Measurements from ENCODE around the gene BATF.
"Not testable (repeated sequence)": the region's sequence is repeated elsewhere in the genome, so short reads cannot be mapped to it uniquely, and the experiment has no call there.

The BATF gene, protein sequence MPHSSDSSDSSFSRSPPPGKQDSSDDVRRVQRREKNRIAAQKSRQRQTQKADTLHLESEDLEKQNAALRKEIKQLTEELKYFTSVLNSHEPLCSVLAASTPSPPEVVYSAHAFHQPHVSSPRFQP

DNA sequence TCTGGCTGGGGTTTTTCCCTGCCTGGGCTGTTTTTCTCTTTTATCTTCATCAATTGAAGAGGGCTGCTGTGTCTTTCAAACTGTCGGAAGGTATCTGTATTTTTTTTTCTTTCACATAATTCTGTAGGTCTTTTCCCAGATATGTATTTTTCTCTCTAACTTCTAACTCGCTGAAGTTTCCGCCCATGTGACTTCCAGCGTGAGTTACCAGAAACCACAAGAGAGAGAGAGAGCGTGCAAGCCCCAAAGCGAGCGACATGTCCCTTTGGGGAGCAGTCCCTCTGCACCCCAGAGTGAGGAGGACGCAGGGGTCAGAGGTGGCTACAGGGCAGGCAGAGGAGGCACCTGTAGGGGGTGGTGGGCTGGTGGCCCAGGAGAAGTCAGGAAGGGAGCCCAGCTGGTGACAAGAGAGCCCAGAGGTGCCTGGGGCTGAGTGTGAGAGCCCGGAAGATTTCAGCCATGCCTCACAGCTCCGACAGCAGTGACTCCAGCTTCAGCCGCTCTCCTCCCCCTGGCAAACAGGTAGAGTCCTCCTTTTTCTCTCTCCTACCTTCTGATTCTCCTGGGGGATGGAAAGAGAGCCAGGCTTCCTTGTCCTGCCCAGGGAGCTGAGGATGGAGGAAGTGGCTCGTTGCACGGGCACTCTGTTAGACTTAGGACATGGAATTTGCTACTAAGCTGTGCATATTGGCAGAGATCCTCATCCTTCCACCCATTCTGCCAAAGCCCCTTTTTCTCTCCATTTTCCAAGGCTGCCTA lies at the start of gene BATF:
BATF (plus strand) TSS at position 246 of the 759 bp plus-strand sequence; CDS start at position 460, 214 bp downstream.
- Histone ChIP-seq H3K27ac (ENCODE audit: low read depth, low read length) (no peak within 1 kb of the TSS), H3K4me3 (ENCODE audit: low read depth in 1 of 2, low read length in 2 of 2) (peak within 1 kb of the TSS in 1 of 2 donors; percentile 24), H3K27me3 (ENCODE audit: control insufficient read depth in 1 of 2, insufficient read depth in 2 of 2, low read length in 2 of 2) (no peaks in the 10 kb centered on the region), H3K4me1 (ENCODE audit: insufficient read depth, low read length) (no peaks in the 10 kb centered on the region), H3K9me3 (ENCODE audit: low read length) (no peaks in the 10 kb centered on the region), H3K36me3 (ENCODE audit: insufficient read depth, low read length) (no peaks in the 10 kb centered on the region), H3K9ac (ENCODE audit: low read length) (no peak within 1 kb of the TSS)

DNA sequence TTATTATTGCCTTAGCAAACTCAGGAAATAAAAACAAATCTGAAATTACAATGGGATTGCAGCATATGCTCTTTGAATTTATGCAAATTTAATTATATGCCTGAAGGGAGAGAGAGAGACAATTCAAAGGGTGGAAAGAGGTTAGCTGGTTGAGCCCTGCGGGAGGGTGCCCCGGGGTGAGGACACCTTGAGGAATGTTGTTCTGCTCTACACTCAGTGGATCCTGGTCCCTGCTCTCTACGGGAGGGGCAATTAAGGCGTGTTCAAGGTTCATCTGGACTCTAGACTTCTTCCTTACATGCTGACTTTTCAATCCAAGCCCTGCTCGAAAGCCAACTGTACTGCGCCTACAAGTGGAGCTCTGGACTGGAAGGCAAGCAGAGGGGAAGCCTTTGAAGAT lies 48.1 kb upstream of the BATF start:
- H3K27me3 ChIP-seq (ENCODE audit: control insufficient read depth in 1 of 2, insufficient read depth in 2 of 2, low read length in 2 of 2); H3K4me3 ChIP-seq (ENCODE audit: low read depth in 1 of 2, low read length in 2 of 2); H3K9ac ChIP-seq (ENCODE audit: low read length); H3K27ac ChIP-seq (ENCODE audit: low read depth, low read length); H3K9me3 ChIP-seq (ENCODE audit: low read length): not testable (repeated sequence)
- Histone ChIP-seq H3K4me1 (ENCODE audit: insufficient read depth, low read length) (peaks cover 33% of the 10 kb centered on the region), H3K36me3 (ENCODE audit: insufficient read depth, low read length) (peaks cover 28% of the 10 kb centered on the region)

DNA sequence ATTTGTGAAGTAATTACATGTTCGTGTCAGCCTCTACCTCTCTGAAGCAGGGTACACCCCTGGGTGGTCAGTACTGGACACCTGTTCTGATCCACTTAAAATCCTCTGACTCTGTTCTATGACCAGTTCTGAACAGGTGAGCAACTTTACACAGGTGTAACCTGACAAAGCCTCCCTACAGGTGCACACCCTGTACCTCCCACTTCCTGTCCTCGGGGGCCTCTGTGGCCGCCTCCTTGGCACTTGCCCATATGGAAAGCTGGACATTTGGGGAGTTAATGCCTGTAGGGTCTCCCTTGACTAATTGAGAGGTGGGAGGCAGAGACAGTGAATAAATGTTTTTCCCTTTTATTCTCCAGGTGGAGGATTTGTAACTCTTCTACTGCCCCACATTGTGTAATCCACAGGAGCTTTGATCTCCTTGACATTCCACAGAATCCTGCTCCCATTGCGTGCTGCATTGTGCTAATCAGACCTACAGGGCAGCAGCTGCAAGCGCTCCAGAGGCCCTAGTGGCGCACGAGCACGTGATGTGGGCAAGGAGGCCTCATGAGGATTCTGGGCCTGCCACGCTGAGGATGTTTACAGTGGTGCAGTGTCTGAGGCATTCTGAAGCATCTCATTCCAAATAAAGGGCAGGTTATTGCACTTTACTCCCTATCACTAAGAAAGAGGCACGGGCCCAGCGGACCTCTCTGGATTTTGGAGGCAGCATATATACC lies 45.8 kb upstream of the BATF start:
- H3K27ac ChIP-seq (ENCODE audit: low read depth, low read length): no peak overlapping the region
- H3K4me3 ChIP-seq (ENCODE audit: low read depth in 1 of 2, low read length in 2 of 2): no peak overlapping the region
- H3K27me3 ChIP-seq (ENCODE audit: control insufficient read depth in 1 of 2, insufficient read depth in 2 of 2, low read length in 2 of 2): no peaks in the 10 kb centered on the region
- H3K9ac ChIP-seq (ENCODE audit: low read length): no peak overlapping the region
- peaks cover 12% of the 10 kb centered on the region for H3K4me1 ChIP-seq (ENCODE audit: insufficient read depth, low read length)
- peaks cover 10% of the 10 kb centered on the region for H3K36me3 ChIP-seq (ENCODE audit: insufficient read depth, low read length)
- H3K9me3 ChIP-seq (ENCODE audit: low read length): no peaks in the 10 kb centered on the region

DNA sequence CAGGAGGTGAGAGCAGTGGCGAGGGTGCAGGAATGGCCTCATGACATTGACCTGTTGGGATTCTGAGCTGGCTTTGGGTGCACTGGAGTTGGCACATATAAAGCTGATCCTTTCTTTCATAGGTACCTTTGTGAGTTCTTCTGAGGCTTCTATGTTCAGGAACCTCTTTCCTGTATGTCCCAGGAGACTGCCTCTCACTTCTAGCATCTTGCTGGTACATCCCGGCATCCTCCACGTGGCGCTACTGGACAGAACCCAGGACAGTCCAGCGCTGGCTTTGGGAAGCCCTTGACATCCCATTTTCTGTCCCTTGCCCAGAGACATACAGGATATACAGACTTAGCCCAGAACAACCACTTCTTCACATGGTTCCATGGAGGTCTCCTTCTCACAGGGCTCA lies 44.4 kb upstream of the BATF start:
- Histone ChIP-seq H3K36me3 (ENCODE audit: insufficient read depth, low read length) (no peaks in the 10 kb centered on the region), H3K9me3 (ENCODE audit: low read length) (no peaks in the 10 kb centered on the region), H3K27ac (ENCODE audit: low read depth, low read length) (no peak overlapping the region)

DNA sequence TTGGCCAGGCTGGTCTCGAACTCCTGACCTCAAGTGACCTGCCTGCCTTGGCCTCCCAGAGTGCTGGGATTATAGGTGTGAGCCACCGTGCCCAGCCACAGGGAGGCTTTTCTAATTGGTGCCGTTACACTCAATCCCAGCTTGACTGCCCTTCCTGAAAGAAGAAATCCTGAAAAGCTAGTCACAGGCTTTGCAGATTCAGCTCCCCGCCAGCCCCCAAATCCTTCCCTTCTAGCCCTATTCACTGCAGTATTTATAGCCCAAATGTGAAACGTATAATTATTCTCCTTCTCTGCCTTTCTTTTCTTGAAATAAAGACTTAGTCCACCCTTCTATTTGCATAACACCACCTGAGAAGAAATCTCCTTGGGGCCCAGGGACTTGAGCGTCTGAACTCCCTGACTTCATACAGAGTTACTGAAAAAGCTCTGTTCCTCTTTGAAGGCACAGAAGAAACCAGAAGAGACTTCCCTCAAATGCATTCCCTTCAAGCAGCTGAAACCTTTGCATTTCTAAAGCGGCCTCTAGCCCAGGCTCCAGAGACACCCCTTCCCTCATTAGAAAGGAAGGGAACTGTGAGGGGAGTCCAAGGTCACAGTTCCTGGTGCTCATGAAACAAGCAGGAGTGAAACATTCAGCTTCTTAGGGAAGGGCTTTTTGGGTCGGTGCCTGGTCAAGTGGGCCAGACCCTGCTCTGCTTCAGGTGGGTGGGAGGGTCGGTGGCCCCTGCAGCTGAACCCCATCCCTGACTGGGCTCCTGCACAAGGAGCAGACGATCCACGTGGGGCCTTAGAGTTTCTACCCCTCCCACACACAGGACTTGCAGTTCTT lies 42.3 kb upstream of the BATF start:
- no peak overlapping the region for H3K9ac ChIP-seq (ENCODE audit: low read length)
- H3K4me3 ChIP-seq (ENCODE audit: low read depth in 1 of 2, low read length in 2 of 2): no peak overlapping the region
- no peak overlapping the region for H3K27ac ChIP-seq (ENCODE audit: low read depth, low read length)
- peaks cover 12% of the 10 kb centered on the region for H3K4me1 ChIP-seq (ENCODE audit: insufficient read depth, low read length)
- H3K36me3 ChIP-seq (ENCODE audit: insufficient read depth, low read length): no peaks in the 10 kb centered on the region
- H3K27me3 ChIP-seq (ENCODE audit: control insufficient read depth in 1 of 2, insufficient read depth in 2 of 2, low read length in 2 of 2): no peaks in the 10 kb centered on the region
- no peaks in the 10 kb centered on the region for H3K9me3 ChIP-seq (ENCODE audit: low read length)

More for the DNA sequence above, 44.4 kb upstream of the BATF start:
- Histone ChIP-seq H3K9ac (ENCODE audit: low read length) (no peak overlapping the region), H3K4me1 (ENCODE audit: insufficient read depth, low read length) (peaks cover 12% of the 10 kb centered on the region), H3K27me3 (ENCODE audit: control insufficient read depth in 1 of 2, insufficient read depth in 2 of 2, low read length in 2 of 2) (no peaks in the 10 kb centered on the region), H3K4me3 (ENCODE audit: low read depth in 1 of 2, low read length in 2 of 2) (no peak overlapping the region)

DNA sequence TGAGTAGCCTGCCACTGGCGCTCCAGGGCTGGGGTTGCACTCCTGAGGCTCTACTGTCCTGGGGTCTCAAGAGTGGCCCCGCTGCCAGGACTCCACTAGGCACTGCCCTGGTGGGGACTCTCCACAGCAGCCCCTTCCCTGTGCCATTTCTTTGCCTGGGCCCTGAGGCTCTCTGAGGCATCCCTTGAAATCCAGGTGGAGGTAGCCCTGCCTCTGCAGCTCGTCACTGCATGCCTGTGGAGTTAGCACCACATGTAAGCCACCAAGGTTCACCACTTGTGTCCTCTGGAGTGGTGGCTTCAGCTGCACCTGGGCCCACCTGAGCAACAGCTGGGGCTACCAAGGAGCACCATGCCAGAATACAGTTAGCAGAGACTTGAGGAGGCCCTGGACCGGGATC lies 39.9 kb upstream of the BATF start:
- no peak overlapping the region for H3K4me3 ChIP-seq (ENCODE audit: low read depth in 1 of 2, low read length in 2 of 2)
- no peaks in the 10 kb centered on the region for H3K4me1 ChIP-seq (ENCODE audit: insufficient read depth, low read length)
- no peaks in the 10 kb centered on the region for H3K9me3 ChIP-seq (ENCODE audit: low read length)
- no peaks in the 10 kb centered on the region for H3K36me3 ChIP-seq (ENCODE audit: insufficient read depth, low read length)
- H3K27me3 ChIP-seq (ENCODE audit: control insufficient read depth in 1 of 2, insufficient read depth in 2 of 2, low read length in 2 of 2): no peaks in the 10 kb centered on the region
- H3K27ac ChIP-seq (ENCODE audit: low read depth, low read length): no peak overlapping the region
- H3K9ac ChIP-seq (ENCODE audit: low read length): no peak overlapping the region

DNA sequence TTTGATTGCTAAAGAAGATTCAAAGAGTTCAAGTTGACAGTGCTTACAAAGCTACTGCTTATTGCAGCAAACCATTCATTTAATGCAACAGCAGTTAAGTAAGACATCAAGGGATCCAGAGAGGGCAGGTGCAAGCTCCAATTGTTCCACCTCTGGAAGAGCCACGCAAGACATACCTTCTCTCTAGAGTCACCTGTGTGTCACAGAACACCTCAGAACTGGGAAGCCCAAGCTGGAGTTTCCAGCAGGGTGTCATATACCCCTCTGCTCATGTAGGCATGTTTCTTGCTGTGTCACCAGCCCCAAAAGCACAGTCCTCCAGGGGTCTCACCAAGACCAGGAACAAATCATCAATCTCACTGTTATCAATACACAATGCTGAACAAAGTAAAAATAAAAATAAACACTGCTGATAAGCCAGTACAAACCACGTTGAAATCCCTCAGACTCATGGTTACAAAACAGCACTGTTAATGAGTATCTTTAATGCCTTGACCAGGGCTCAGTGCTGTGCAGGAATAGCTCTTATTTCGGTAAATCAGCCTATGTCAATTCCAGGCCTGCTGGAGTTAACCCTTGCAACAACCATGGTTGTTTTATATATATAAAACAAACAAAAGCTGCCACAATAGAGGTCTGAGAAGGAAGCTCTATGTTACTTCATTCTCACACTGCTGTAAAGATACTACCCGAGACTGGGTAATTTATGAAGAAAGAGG lies 37.4 kb upstream of the BATF start:
- Histone ChIP-seq H3K4me3 (ENCODE audit: low read depth in 1 of 2, low read length in 2 of 2) (no peak overlapping the region), H3K9me3 (ENCODE audit: low read length) (no peaks in the 10 kb centered on the region), H3K36me3 (ENCODE audit: insufficient read depth, low read length) (no peaks in the 10 kb centered on the region), H3K4me1 (ENCODE audit: insufficient read depth, low read length) (no peaks in the 10 kb centered on the region), H3K27ac (ENCODE audit: low read depth, low read length) (no peak overlapping the region), H3K9ac (ENCODE audit: low read length) (no peak overlapping the region), H3K27me3 (ENCODE audit: control insufficient read depth in 1 of 2, insufficient read depth in 2 of 2, low read length in 2 of 2) (no peaks in the 10 kb centered on the region)

DNA sequence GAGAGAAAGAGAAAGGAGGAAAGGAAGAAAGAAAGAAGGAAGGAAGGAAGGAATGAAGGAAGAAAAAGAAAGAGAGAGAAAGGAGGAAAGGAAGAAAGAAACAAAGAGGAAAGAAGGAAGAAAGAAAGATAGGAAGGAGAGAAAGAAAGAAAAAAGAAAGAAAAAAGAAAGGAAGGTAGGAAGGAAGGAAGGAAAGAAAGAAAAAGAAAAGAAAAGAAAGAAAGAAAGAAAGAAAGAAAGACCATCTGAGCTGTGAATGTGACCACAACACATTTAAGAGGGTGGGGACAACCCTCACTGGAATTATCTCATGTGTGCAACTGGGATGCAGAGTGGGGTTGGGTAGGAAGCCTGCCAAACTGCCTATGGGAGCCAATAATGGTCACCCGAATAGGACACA lies 36.0 kb upstream of the BATF start:
- H3K27ac ChIP-seq (ENCODE audit: low read depth, low read length): no peak overlapping the region
- H3K9ac ChIP-seq (ENCODE audit: low read length): no peak overlapping the region
- no peaks in the 10 kb centered on the region for H3K36me3 ChIP-seq (ENCODE audit: insufficient read depth, low read length)
- H3K27me3 ChIP-seq (ENCODE audit: control insufficient read depth in 1 of 2, insufficient read depth in 2 of 2, low read length in 2 of 2): no peaks in the 10 kb centered on the region
- no peak overlapping the region for H3K4me3 ChIP-seq (ENCODE audit: low read depth in 1 of 2, low read length in 2 of 2)
- no peaks in the 10 kb centered on the region for H3K9me3 ChIP-seq (ENCODE audit: low read length)
- no peaks in the 10 kb centered on the region for H3K4me1 ChIP-seq (ENCODE audit: insufficient read depth, low read length)

DNA sequence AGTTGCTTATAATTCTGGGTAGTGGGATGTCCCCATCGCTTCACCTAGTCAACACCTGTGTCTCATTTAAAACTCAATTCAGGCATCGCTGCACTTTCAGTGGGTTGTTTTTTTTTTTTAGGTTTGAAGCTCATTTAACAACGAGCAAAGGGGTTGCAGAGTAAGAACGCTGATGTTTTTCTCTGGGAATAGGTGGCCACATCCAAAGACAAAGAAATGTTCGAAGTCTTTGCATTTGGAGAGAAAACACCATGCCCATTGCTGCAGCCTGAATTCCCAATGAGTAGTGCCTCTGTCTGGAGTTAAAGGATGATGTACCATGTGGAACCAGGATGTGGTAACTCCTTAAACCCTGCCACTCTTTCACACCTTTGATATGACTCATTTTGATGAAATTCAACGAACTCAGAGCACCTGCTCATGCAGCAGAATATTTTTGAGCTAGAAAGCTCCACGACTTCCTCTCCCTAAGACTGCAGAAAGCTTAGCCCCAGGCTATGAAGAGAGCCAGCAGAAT lies 35.1 kb upstream of the BATF start:
- H3K9me3 ChIP-seq (ENCODE audit: low read length): no peaks in the 10 kb centered on the region
- no peaks in the 10 kb centered on the region for H3K4me1 ChIP-seq (ENCODE audit: insufficient read depth, low read length)
- H3K9ac ChIP-seq (ENCODE audit: low read length): no peak overlapping the region
- H3K36me3 ChIP-seq (ENCODE audit: insufficient read depth, low read length): no peaks in the 10 kb centered on the region
- H3K27ac ChIP-seq (ENCODE audit: low read depth, low read length): no peak overlapping the region
- no peaks in the 10 kb centered on the region for H3K27me3 ChIP-seq (ENCODE audit: control insufficient read depth in 1 of 2, insufficient read depth in 2 of 2, low read length in 2 of 2)
- no peak overlapping the region for H3K4me3 ChIP-seq (ENCODE audit: low read depth in 1 of 2, low read length in 2 of 2)

DNA sequence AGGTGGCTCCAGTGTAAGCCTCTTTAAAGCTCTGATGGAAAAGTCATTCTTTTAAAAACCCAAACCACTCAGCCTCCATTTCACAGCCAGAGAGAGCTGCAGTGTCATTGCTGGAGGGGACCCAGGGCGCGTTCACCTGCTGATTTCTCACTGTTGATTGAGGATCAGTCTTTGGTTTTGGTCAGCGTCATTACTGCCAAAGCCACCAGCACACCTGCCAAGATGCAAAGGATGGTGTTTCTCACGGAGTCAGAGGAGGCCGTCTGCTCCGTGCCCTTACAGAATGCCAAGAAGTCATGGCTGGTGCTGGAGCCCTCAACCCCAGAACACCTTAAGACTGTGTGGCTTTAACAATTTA lies 32.8 kb upstream of the BATF start:
- H3K27ac ChIP-seq (ENCODE audit: low read depth, low read length): no peak overlapping the region
- no peaks in the 10 kb centered on the region for H3K9me3 ChIP-seq (ENCODE audit: low read length)
- no peaks in the 10 kb centered on the region for H3K36me3 ChIP-seq (ENCODE audit: insufficient read depth, low read length)
- no peak overlapping the region for H3K9ac ChIP-seq (ENCODE audit: low read length)
- H3K4me1 ChIP-seq (ENCODE audit: insufficient read depth, low read length): no peaks in the 10 kb centered on the region
- H3K4me3 ChIP-seq (ENCODE audit: low read depth in 1 of 2, low read length in 2 of 2): no peak overlapping the region
- no peaks in the 10 kb centered on the region for H3K27me3 ChIP-seq (ENCODE audit: control insufficient read depth in 1 of 2, insufficient read depth in 2 of 2, low read length in 2 of 2)

Data from muscle layer of colon (tissue), 2 donors.